Muscle layer of colon (tissue), 2 donors: Measurements from ENCODE around the gene LRRC74B.
"Not testable (repeated sequence)": the region's sequence is repeated elsewhere in the genome, so short reads cannot be mapped to it uniquely, and the experiment has no call there.

Experiments
- H3K27ac ChIP-seq: one replicate; pipeline ENCODE4 v1.7.0; 2013; ENCODE audit warnings: low read depth, mild to moderate bottlenecking, low read length, moderate library complexity
- H3K27me3 ChIP-seq, 2 donors: one replicate each; pipeline ENCODE4 v1.7.0; 2013; ENCODE audit warnings: low read length in 2 of 2, mild to moderate bottlenecking in 2 of 2; ENCODE audit not compliant: insufficient read depth in 2 of 2, control insufficient read depth in 1 of 2
- H3K36me3 ChIP-seq: one replicate; pipeline ENCODE4 v1.7.0; 2013; ENCODE audit warnings: mild to moderate bottlenecking, low read length; ENCODE audit not compliant: insufficient read depth
- H3K4me1 ChIP-seq: one replicate; pipeline ENCODE4 v1.7.0; 2013; ENCODE audit warnings: mild to moderate bottlenecking, low read length; ENCODE audit not compliant: insufficient read depth
- H3K4me3 ChIP-seq, 2 donors: one replicate each; pipeline ENCODE4 v1.7.0; 2013; ENCODE audit warnings: low read length in 2 of 2, low read depth in 1 of 2, mild to moderate bottlenecking in 1 of 2, moderate library complexity in 1 of 2
- H3K9ac ChIP-seq: one replicate; pipeline ENCODE4 v1.7.0; 2013; ENCODE audit warnings: low read length
- H3K9me3 ChIP-seq: one replicate; pipeline ENCODE4 v1.7.0; 2013; ENCODE audit warnings: mild to moderate bottlenecking, low read length
- donor health status: abdominal sarcoma.
- donor health status: Adenocarcinoma of cecum.

Gene LRRC74B

DNA sequence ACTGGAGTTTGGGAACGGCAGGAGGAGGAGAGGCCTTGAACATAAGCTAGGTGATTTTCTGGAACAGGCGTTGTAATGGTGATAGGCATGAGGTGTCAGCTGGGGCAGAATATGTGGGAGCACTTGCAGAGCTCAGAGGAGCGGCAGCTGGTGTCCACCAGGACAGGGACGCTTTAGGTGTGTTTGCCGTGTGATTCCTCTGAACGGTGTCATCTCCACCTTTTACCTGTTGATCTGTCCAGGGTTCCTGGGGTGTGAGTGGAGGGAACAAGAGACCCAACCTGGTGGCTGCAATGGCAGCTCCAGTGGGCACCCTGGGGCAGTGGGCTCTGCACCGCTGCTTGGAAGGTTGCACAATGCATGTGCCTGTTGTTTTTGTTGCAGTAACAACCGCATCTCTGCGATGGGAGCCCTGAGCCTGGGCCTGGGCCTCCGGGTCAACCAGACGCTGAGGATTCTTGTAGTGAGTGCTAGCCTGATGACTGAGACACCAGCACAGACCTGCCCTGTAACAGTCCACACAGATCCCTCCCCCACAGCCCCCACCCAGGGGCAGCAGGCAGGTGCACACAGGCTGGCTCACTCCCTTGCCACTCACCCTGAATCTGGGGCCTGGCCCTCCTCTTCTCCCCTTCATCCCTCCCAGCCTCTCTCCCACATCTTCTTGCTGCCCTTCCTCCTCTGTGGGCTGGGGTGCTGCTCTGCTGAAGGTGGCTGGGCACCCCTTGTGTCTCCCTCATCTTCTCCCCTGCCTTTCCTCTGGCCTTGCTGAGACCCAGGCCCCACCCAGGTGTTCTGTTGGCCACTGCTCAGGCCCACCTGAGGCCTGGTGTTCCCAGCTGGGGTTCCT lies 9.2 kb downstream of the LRRC74B start:
- no peaks in the 10 kb centered on the region for H3K9me3 ChIP-seq
- H3K4me1 ChIP-seq: no peaks in the 10 kb centered on the region
- H3K4me3 ChIP-seq: no peak overlapping the region
- no peak overlapping the region for H3K9ac ChIP-seq
- H3K27me3 ChIP-seq: no peaks in the 10 kb centered on the region
- no peaks in the 10 kb centered on the region for H3K36me3 ChIP-seq
- no peak overlapping the region for H3K27ac ChIP-seq

DNA sequence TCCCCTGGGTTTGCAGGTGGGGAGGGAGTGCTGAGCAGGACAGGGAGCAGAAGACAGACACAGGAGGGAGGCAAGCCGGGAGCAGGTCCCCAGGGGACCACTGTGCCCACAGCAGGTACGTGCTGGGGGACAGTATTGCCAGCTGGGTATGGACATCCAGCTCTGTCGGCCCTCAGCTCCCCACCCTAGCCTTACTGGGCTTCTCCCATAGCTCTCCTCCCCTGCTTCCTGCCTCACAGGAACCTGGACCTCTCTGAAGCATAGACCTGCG lies 9.8 kb downstream of the LRRC74B start:
- Histone ChIP-seq H3K27me3 (no peaks in the 10 kb centered on the region), H3K9me3 (no peaks in the 10 kb centered on the region), H3K27ac (no peak overlapping the region), H3K9ac (no peak overlapping the region), H3K4me1 (no peaks in the 10 kb centered on the region), H3K36me3 (no peaks in the 10 kb centered on the region), H3K4me3 (no peak overlapping the region)

GRCh38 chr22:21055880-21056319 lies 10.2 kb downstream of the LRRC74B start:
- no peaks in the 10 kb centered on the region for H3K4me1 ChIP-seq
- H3K27ac ChIP-seq: no peak overlapping the region
- no peak overlapping the region for H3K4me3 ChIP-seq
- no peaks in the 10 kb centered on the region for H3K36me3 ChIP-seq
- H3K27me3 ChIP-seq: no peaks in the 10 kb centered on the region
- H3K9ac ChIP-seq: no peak overlapping the region
- no peaks in the 10 kb centered on the region for H3K9me3 ChIP-seq

GRCh38 chr22:21060363-21060762 lies 14.6 kb downstream of the LRRC74B start:
- H3K4me1 ChIP-seq, H3K36me3 ChIP-seq, H3K9me3 ChIP-seq, H3K4me3 ChIP-seq, H3K9ac ChIP-seq, H3K27me3 ChIP-seq, H3K27ac ChIP-seq: not testable (repeated sequence)

DNA sequence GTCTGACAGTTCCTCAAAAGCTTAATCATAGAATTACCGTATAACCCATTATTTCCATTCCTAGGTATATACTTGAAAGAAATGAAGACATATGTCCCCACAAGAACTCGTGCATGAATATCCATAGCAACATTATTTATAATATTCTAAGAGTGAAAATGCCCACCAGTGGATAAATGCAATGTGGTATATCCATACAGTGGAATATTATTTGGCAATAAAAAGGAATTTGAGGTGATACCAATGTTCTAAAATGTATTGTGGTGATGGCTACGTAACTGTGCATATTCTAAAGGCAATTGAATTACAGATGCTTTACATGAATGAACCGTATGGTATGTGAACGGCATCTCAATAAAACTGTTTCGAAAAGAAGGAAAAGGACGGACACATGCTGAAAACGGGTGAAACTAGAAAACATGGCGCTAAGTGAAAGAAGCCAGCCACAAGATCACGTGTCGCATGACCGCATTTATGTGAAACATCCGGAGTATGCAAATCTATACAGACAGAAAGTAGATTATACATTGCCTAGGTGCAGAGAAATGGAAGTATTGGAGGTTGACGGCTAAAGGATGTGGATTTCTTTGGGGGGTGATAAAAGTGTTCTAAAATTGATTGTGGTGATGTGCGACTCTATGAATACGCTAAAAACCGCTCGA lies 16.0 kb downstream of the LRRC74B start:
- not testable (repeated sequence) for H3K4me1 ChIP-seq, H3K27ac ChIP-seq, H3K36me3 ChIP-seq, H3K4me3 ChIP-seq, H3K9ac ChIP-seq, H3K9me3 ChIP-seq, H3K27me3 ChIP-seq

DNA sequence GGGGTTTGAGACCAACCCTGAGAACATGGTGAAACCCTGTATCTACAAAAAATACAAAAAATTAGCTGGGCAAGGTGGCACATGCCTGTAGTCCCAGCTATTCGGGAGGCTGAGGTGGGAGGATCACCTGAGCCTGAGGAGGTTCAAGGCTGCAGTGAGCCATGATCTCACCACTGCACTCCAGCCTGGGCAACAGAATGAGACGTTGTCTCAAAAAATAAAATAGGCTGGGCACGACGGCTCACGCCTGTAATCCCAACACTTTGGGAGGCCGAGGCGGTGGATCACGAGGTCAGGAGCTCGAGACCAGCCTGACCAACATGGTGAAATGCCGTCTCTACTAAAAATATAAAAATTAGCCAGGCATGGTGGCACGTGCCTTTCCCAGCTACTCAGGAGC lies 18.7 kb downstream of the LRRC74B start:
- H3K4me3 ChIP-seq, H3K36me3 ChIP-seq, H3K4me1 ChIP-seq, H3K9me3 ChIP-seq, H3K27me3 ChIP-seq, H3K27ac ChIP-seq, H3K9ac ChIP-seq: not testable (repeated sequence)

GRCh38 chr22:21064917-21065864 lies 19.4 kb downstream of the LRRC74B start:
- H3K36me3 ChIP-seq: no peaks in the 10 kb centered on the region
- H3K4me1 ChIP-seq: no peaks in the 10 kb centered on the region
- no peak overlapping the region for H3K9ac ChIP-seq
- no peak overlapping the region for H3K4me3 ChIP-seq
- H3K27me3 ChIP-seq: no peaks in the 10 kb centered on the region
- no peak overlapping the region for H3K27ac ChIP-seq
- H3K9me3 ChIP-seq: no peaks in the 10 kb centered on the region

DNA sequence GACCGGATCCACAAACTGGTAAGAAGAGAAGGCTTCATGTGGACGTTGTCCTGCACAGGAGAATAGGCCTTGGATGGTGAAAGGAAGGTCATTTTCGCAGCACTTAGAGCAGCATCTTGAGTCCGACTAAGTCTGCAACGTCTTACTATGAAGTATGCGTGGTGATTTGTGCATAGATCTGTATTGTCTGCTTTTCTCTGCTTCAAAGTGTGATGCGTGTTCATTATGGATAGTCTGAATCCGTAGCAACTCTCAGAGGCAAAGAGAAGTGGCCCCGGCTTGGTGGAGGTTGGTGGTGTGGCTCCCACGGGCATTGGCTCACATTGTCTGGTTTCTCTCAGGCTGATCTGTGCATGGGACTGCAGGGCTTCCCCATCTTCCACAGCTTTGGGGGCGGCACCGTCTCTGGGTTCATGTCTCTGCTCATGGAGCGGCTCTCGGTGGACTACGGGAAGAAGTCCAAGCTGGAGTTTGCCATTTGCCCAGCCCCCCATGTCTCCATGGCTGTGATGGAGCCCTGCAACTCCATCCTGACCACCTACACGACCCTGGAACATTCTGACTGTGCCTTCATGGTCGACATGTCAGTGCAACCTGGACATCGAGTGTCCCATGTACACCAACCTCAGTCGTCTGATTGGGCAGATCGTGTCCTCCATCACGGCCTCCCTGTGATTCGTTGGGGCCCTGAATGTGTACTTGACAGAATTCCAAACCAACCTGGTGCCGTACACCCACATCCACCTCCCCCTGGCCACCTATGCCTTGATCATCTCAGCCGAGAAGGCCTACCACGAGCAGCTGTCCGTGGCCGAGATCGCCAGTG lies 21.5 kb downstream of the LRRC74B start:
- Histone ChIP-seq H3K9me3 (no peaks in the 10 kb centered on the region), H3K9ac (no peak overlapping the region), H3K27ac (no peak overlapping the region), H3K36me3 (no peaks in the 10 kb centered on the region), H3K4me3 (no peak overlapping the region), H3K27me3 (no peaks in the 10 kb centered on the region), H3K4me1 (no peaks in the 10 kb centered on the region)

DNA sequence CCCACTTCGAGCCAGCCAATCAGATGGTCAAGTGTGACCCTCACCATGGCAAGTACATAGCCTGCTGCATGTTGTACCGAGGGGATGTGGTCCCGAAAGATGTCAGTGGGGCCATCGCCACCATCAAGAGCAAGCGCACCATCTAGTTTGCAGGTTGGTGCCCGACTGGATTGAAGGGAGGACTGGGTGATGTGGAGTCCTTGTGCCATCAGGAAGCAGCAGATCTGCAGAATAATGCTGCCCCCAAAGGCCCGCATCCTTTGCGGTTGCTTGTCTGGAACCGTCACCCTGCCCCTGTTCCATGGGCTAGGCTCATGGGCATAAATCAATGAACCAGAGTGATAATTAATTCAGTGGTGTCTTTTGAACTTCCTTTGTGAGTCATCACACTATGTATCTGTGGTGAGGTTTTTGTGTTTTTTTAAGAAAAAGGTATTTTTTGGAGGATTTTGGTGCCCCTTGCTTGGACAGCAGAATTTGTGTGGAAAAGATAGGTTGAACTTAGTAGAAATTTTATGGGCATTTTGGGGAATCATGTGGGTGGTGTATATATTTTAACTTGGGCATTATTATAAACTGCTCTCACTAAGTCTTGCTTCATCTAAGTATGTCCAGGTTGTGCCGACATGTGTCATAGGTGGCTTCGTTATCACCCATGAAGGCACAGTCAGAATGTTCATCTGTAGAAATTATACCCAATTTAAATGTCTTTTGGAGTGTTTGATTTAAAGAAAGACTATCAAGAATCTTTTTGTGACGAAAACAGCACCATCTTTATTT lies 22.3 kb downstream of the LRRC74B start:
- no peak overlapping the region for H3K9ac ChIP-seq
- no peak overlapping the region for H3K27ac ChIP-seq
- H3K27me3 ChIP-seq: no peaks in the 10 kb centered on the region
- H3K4me3 ChIP-seq: no peak overlapping the region
- H3K36me3 ChIP-seq: no peaks in the 10 kb centered on the region
- no peaks in the 10 kb centered on the region for H3K4me1 ChIP-seq
- H3K9me3 ChIP-seq: no peaks in the 10 kb centered on the region

GRCh38 chr22:21068681-21069276 lies 23.0 kb downstream of the LRRC74B start:
- no peak overlapping the region for H3K27ac ChIP-seq
- H3K27me3 ChIP-seq: no peaks in the 10 kb centered on the region
- H3K9ac ChIP-seq: no peak overlapping the region
- H3K9me3 ChIP-seq: no peaks in the 10 kb centered on the region
- no peaks in the 10 kb centered on the region for H3K36me3 ChIP-seq
- H3K4me3 ChIP-seq: no peak overlapping the region
- no peaks in the 10 kb centered on the region for H3K4me1 ChIP-seq
